IMR-90 (cell line): Measurements from ENCODE around the gene FAM83E. TPM values are rescaled to one million over a fixed set of nuclear protein-coding genes. Genes with fewer than 3 reads are reported as not detected.

Experiments used
- ATAC-seq: fragments of 200-7000 bp; cut with Tn5 transposase; 2 replicates; pipeline ENCODE4 v1.9.1; 2020; ENCODE audit warnings: low read depth, mild to moderate bottlenecking, moderate library complexity
- BruUV-seq: library from RNA; stranded (reverse); fragments of 400-500 nt; replicated peaks from 2 replicates; lab custom pipeline; 2021; lab: Mats Ljungman, UMichigan
- CTCF ChIA-PET: fragments of 300-600 bp; formaldehyde crosslinking; extraction: SDS; loops from one replicate; lab custom pipeline; 2021; ENCODE audit warnings: antibody characterized with exemption; lab: Yijun Ruan, JAX
- POLR2A ChIA-PET: fragments of 300-600 bp; sonication (Branson Sonifier 250); formaldehyde crosslinking; loops from one replicate; lab custom pipeline; 2022; ENCODE audit warnings: antibody characterized with exemption; ENCODE audit not compliant: unreplicated experiment; lab: Charles Lee
- DNase-seq: peaks from one replicate; pipeline ENCODE4 v3.0.0; 2013
- H2AFZ ChIP-seq: replicated peaks from 2 replicates; pipeline ENCODE3; 2013; ENCODE audit warnings: low read length, mild to moderate bottlenecking; ENCODE audit not compliant: poor library complexity
- H2AK5ac ChIP-seq: 2 replicates; pipeline ENCODE4 v1.6.1; 2013; ENCODE audit warnings: low read depth, low read length, inconsistent platforms
- H2AK9ac ChIP-seq: replicated peaks from 2 replicates; pipeline ENCODE3; 2013; ENCODE audit warnings: mild to moderate bottlenecking, low read depth, low read length, moderate library complexity; ENCODE audit not compliant: poor library complexity
- H2BK120ac ChIP-seq: 2 replicates; pipeline ENCODE4 v1.6.1; 2013; ENCODE audit warnings: low read depth, low read length, inconsistent platforms
- H2BK15ac ChIP-seq: 3 replicates; pipeline ENCODE4 v1.6.1; 2013; ENCODE audit warnings: low read depth, low read length, inconsistent platforms
- H2BK20ac ChIP-seq: 2 replicates; pipeline ENCODE4 v1.6.1; 2013; ENCODE audit warnings: low read depth, mild to moderate bottlenecking, inconsistent platforms, low read length, moderate library complexity
- H2BK5ac ChIP-seq: 2 replicates; pipeline ENCODE4 v1.6.1; 2013; ENCODE audit warnings: mild to moderate bottlenecking, low read depth, low read length, inconsistent platforms; ENCODE audit not compliant: poor library complexity, severe bottlenecking
- H3K14ac ChIP-seq: replicated peaks from 2 replicates; pipeline ENCODE4 v1.6.1; 2013; ENCODE audit warnings: low read depth, low read length, inconsistent platforms
- H3K18ac ChIP-seq: 2 replicates; pipeline ENCODE4 v1.6.1; 2013; ENCODE audit warnings: low read depth, low read length, control low read depth
- H3K23ac ChIP-seq: 2 replicates; pipeline ENCODE4 v1.6.1; 2013; ENCODE audit warnings: low read depth, low read length, inconsistent platforms
- H3K27ac ChIP-seq: 2 replicates; pipeline ENCODE4 v1.5.1; 2013; ENCODE audit warnings: mild to moderate bottlenecking, control low read depth, low read length; ENCODE audit not compliant: insufficient read depth
- H3K27me3 ChIP-seq: 2 replicates; pipeline ENCODE4 v1.6.1; 2013; ENCODE audit warnings: low read length; ENCODE audit not compliant: control insufficient read depth, insufficient read depth
- H3K36me3 ChIP-seq: 2 replicates; pipeline ENCODE4 v1.6.1; 2013; ENCODE audit warnings: low read length, mixed read lengths; ENCODE audit not compliant: control insufficient read depth, insufficient read depth
- H3K4ac ChIP-seq: 2 replicates; pipeline ENCODE4 v1.6.1; 2013; ENCODE audit warnings: low read depth, low read length, inconsistent platforms
- H3K4me1 ChIP-seq: 2 replicates; pipeline ENCODE4 v1.6.1; 2013; ENCODE audit warnings: low read length, mixed read lengths; ENCODE audit not compliant: control insufficient read depth, insufficient read depth
- H3K4me2 ChIP-seq: 2 replicates; pipeline ENCODE4 v1.6.1; 2013; ENCODE audit warnings: low read depth, mild to moderate bottlenecking, control low read depth, low read length, moderate library complexity
- H3K4me3 ChIP-seq: 2 replicates; pipeline ENCODE4 v1.5.1; 2013; ENCODE audit warnings: low read depth, mild to moderate bottlenecking, control low read depth, low read length, moderate library complexity; ENCODE audit not compliant: insufficient read depth
- H3K56ac ChIP-seq: 2 replicates; pipeline ENCODE4 v1.6.1; 2013; ENCODE audit warnings: low read length, inconsistent platforms; ENCODE audit not compliant: insufficient read depth; ENCODE audit errors: extremely low read depth
- H3K79me1 ChIP-seq, 2 experiments: 2 replicates each; pipeline ENCODE4 v1.6.1; 2013; ENCODE audit warnings: low read length in 2 of 2, inconsistent platforms in 1 of 2, low read depth in 1 of 2
- H3K9ac ChIP-seq: 2 replicates; pipeline ENCODE4 v1.6.1; 2013; ENCODE audit warnings: low read depth, low read length, control low read depth
- H3K9me1 ChIP-seq: 2 replicates; pipeline ENCODE4 v1.6.1; 2013; ENCODE audit warnings: low read length, inconsistent platforms; ENCODE audit not compliant: insufficient read depth
- H3K9me3 ChIP-seq: 2 replicates; pipeline ENCODE4 v1.6.1; 2013; ENCODE audit warnings: low read length; ENCODE audit not compliant: control insufficient read depth, insufficient read depth
- H4K20me1 ChIP-seq: 2 replicates; pipeline ENCODE4 v1.6.1; 2013; ENCODE audit warnings: low read length, inconsistent platforms; ENCODE audit not compliant: insufficient read depth
- H4K5ac ChIP-seq: 2 replicates; pipeline ENCODE4 v1.6.1; 2013; ENCODE audit warnings: mild to moderate bottlenecking, low read depth, low read length, control low read depth
- H4K8ac ChIP-seq, 2 experiments: 2 replicates each; pipeline ENCODE4 v1.6.1; 2013; ENCODE audit warnings: low read depth in 2 of 2, low read length in 2 of 2, control low read depth in 1 of 2, inconsistent platforms in 1 of 2
- H4K91ac ChIP-seq: 2 replicates; pipeline ENCODE4 v1.6.1; 2013; ENCODE audit warnings: low read depth, low read length, inconsistent platforms; ENCODE audit not compliant: insufficient read depth
- FOS ChIP-seq: fragments of 150-350 bp; IDR thresholded peaks from 2 replicates; pipeline ENCODE4 v1.6.1; 2016; ENCODE audit warnings: low read depth, low read length
- WGBS, 2 experiments: methylation state at CpG; one replicate each; pipeline versions ENCODE4 v1.1.5 to v1.1.7; 2013; ENCODE audit warnings: missing lambda C conversion rate in 2 of 2; ENCODE audit not compliant: insufficient read length in 1 of 2; ENCODE audit errors: extremely low coverage in 2 of 2; 5-methylcytosine and 5-hydroxymethylcytosine counted together
- dilution Hi-C: fragments of 300-500 bp; cut with HindIII; formaldehyde crosslinking; loops from one replicate; pipeline ENCODE4 v1.14.3; 2018; ENCODE audit warnings: low sequenced_read_pairs; ENCODE audit not compliant: unreplicated experiment
- in situ Hi-C: fragments of 300-500 bp; cut with MboI; formaldehyde crosslinking; loops from 3 replicates; pipeline ENCODE4 v1.14.3; 2019; ENCODE audit warnings: low sequenced_read_pairs, inconsistent platforms, mixed read lengths
- intact Hi-C: fragments of 100-400 bp; cut with micrococcal nuclease; formaldehyde crosslinking; loops from 2 replicates; pipeline ENCODE4 v1.10.0; 2022
- polyA plus RNA-seq, 3 experiments: library from polyadenylated mRNA; depleted of rRNA; stranded (reverse); fragments of >200 nt; gene quantifications; 2 replicates each; pipeline ENCODE4 v1.2.3, GENCODE V29; 2012; ENCODE audit warnings: low replicate concordance in 1 of 3
- total RNA-seq: library from RNA; depleted of rRNA; stranded (reverse); fragments of >200 nt; gene quantifications from 2 replicates; pipeline ENCODE4 v1.2.3, GENCODE V29; 2012

FAM83E gene
- total and polyA plus RNA-seq, 2 of the 4 experiments (the other 2 are of a cell fraction): 0.05 to 0.36 TPM

GRCh38 chr19:48663667-48664066 is 48.8 kb upstream of the FAM83E start:
- ChIA-PET POLR2A (no interaction called here), CTCF (no interaction called here)
- no peak overlapping the region for H4K8ac ChIP-seq
- no peak for TF ChIP-seq FOS
- no peaks in the 10 kb centered on the region for H3K9me3 ChIP-seq
- BruUV-seq: no TSS peak
- H3K4me3 ChIP-seq: no peak overlapping the region
- H4K91ac ChIP-seq: no peak overlapping the region
- H2BK5ac ChIP-seq: no peak overlapping the region
- intact Hi-C loops: no loop called here
- no peak overlapping the region for H3K23ac ChIP-seq
- no peaks in the 10 kb centered on the region for H3K9me1 ChIP-seq
- H2AFZ ChIP-seq: no peak overlapping the region
- peak overlapping the region; percentile 39 for H2AK9ac ChIP-seq
- H3K14ac ChIP-seq: no peak overlapping the region
- H3K56ac ChIP-seq: no peak overlapping the region
- H4K5ac ChIP-seq: no peak overlapping the region
- DNase-seq: no peak
- H3K9ac ChIP-seq: no peak overlapping the region
- no peak overlapping the region for H2BK120ac ChIP-seq
- no peaks in the 10 kb centered on the region for H4K20me1 ChIP-seq
- no peak overlapping the region for H3K4me2 ChIP-seq
- H2BK20ac ChIP-seq: no peak overlapping the region
- H2BK15ac ChIP-seq: no peak overlapping the region
- dilution Hi-C loops: no loop called here
- H3K4ac ChIP-seq: no peak overlapping the region
- H3K27me3 ChIP-seq: peaks cover 2% of the 10 kb centered on the region
- no peaks in the 10 kb centered on the region for H3K4me1 ChIP-seq
- no peak overlapping the region for H2AK5ac ChIP-seq
- 81% methylated on average over 3 of the region's 4 CpGs; no CpG with 5 or more reads in 1 of the 2 experiments for WGBS, 2 experiments
- H3K36me3 ChIP-seq: no peaks in the 10 kb centered on the region
- H3K18ac ChIP-seq: no peak overlapping the region
- H3K27ac ChIP-seq: no peak overlapping the region
- no peak for ATAC-seq
- H3K79me1 ChIP-seq: no peaks in the 10 kb centered on the region
- in situ Hi-C loops: no loop called here
